Gastroesophageal sphincter (tissue), 4 donors: ENCODE data around the gene OPRL1. TPM values are rescaled to one million over a fixed set of nuclear protein-coding genes. Genes with fewer than 3 reads are reported as not detected.

ENCODE experiments used
- ATAC-seq: fragments of 150-250 bp; one replicate; pipeline ENCODE4 v1.9.1; 2016; ENCODE audit warnings: mild to moderate bottlenecking, moderate library complexity
- H3K27ac ChIP-seq, 4 donors: fragments of 200-600 bp; sonication (generic) in 3 of 4; 1 replicate in 3 of 4; 2 replicates in 1 of 4; pipeline ENCODE4 v1.5.1; 2016 to 2019
- H3K27me3 ChIP-seq: fragments of 200-600 bp; sonication (generic); one replicate; pipeline ENCODE4 v1.5.1; 2019
- H3K36me3 ChIP-seq, 2 donors: fragments of 200-600 bp; sonication (generic); one replicate each; pipeline ENCODE4 v1.5.1; 2019; ENCODE audit warnings: control low read depth in 1 of 2
- H3K4me1 ChIP-seq, 3 donors: fragments of 200-600 bp; sonication (generic); 1 replicate in 2 of 3; 2 replicates in 1 of 3; pipeline ENCODE4 v1.5.1; 2016 to 2019; ENCODE audit warnings: control low read depth in 2 of 3
- H3K4me3 ChIP-seq, 2 donors: fragments of 200-600 bp; sonication (generic); one replicate each; pipeline ENCODE4 v1.5.1; 2019; ENCODE audit warnings: mild to moderate bottlenecking in 1 of 2, moderate library complexity in 1 of 2
- H3K9me3 ChIP-seq, 3 donors: fragments of 200-600 bp; sonication (generic); one replicate each; pipeline ENCODE4 v1.5.1; 2017 to 2019; ENCODE audit warnings: control low read depth in 2 of 3
- CTCF ChIP-seq, 4 experiments: fragments of 200-600 bp in 2 of 4; fragments of 450-650 bp in 2 of 4; sonication (generic) in 1 of 4; IDR thresholded peaks; one replicate each; pipeline ENCODE4 v1.5.1; 2017 to 2019; ENCODE audit warnings: antibody characterized with exemption in 4 of 4, mild to moderate bottlenecking in 2 of 4, moderate library complexity in 2 of 4
- EP300 ChIP-seq: sonication (generic); formaldehyde crosslinking; IDR thresholded peaks from one replicate; pipeline ENCODE4 v1.6.1; 2017; ENCODE audit warnings: antibody characterized with exemption, mild to moderate bottlenecking
- POLR2A ChIP-seq, 2 donors: fragments of 450-650 bp; IDR thresholded peaks; one replicate each; pipeline ENCODE4 v1.6.1; 2017; ENCODE audit warnings: antibody characterized with exemption in 2 of 2, mild to moderate bottlenecking in 2 of 2, moderate library complexity in 1 of 2
- POLR2AphosphoS5 ChIP-seq: sonication (generic); formaldehyde crosslinking; IDR thresholded peaks from one replicate; pipeline ENCODE4 v1.6.1; 2017; ENCODE audit warnings: antibody characterized with exemption
- WGBS, 2 donors: methylation state at CpG; one replicate each; pipeline ENCODE4 v1.1.5; 2018; ENCODE audit warnings: low coverage in 1 of 2; 5-methylcytosine and 5-hydroxymethylcytosine counted together
- total RNA-seq, 4 donors: library from RNA; depleted of rRNA; stranded (reverse); fragments of >200 nt; gene quantifications; one replicate each; pipeline ENCODE4 v1.1.0, GENCODE V29; 2016

The OPRL1 gene
- total RNA-seq, 4 donors from 2014 or later = 0.50 to 1.1 (median 0.66) TPM

GRCh38 chr20:64078934-64079272 is 979 bp upstream of the OPRL1 start:
- Histone ChIP-seq H3K4me1 (peaks cover 0 to 47% (median 23%) of the 10 kb centered on the region in 3 donors), H3K9me3 (no peaks in the 10 kb centered on the region), H3K27ac (peak overlapping the region in 3 of 4 donors; percentile 77 to 83 (median 82)), H3K36me3 (peaks cover 0 to 17% of the 10 kb centered on the region in 2 donors), H3K27me3 (peaks cover 13% of the 10 kb centered on the region), H3K4me3 (peak overlapping the region; percentile 34 to 78)
- TF ChIP-seq POLR2A (IDR thresholded peaks at IDR 0.05) = no peak
- TF ChIP-seq CTCF (IDR thresholded peaks at IDR 0.05) = no peak
- no peak for TF ChIP-seq POLR2AphosphoS5
- TF ChIP-seq EP300 = no peak
- no peak for ATAC-seq
- 12 to 20% methylated on average over 2 to 3 of the region's 4 CpGs for WGBS, 2 donors

- no CpG with 5 or more reads among the region's 73 CpGs for WGBS, 2 donors
- H3K9me3 ChIP-seq = no peaks in the 10 kb centered on the region
- peak; percentile 77 for ATAC-seq
- TF ChIP-seq POLR2AphosphoS5 (no peak), POLR2A (IDR thresholded peaks at IDR 0.05) (peak in 1 of 2 donors; percentile 40)
- peaks cover 18% of the 10 kb centered on the region for H3K27me3 ChIP-seq
- H3K27ac ChIP-seq = peak within 1 kb of the TSS in 3 of 4 donors; percentile 77 to 83 (median 82)
- peaks cover 0 to 11% of the 10 kb centered on the region in 2 donors for H3K36me3 ChIP-seq
- H3K4me3 ChIP-seq = peak within 1 kb of the TSS; percentile 34 to 78
- peaks cover 0 to 52% (median 25%) of the 10 kb centered on the region in 3 donors for H3K4me1 ChIP-seq
These were observed 439 bp upstream of the OPRL1 start, which contains the start of gene RGS19 for GRCh38 chr20:64079273-64080012. TSS of gene RGS19 (minus strand) at chr20:64079518. CDS start at chr20:64076886, 2,632 bp downstream.

GRCh38 chr20:64080813-64081623 is 1.1 kb downstream of the OPRL1 start:
- H3K9me3 ChIP-seq = no peaks in the 10 kb centered on the region
- H3K4me1 ChIP-seq = peaks cover 0 to 58% (median 25%) of the 10 kb centered on the region in 3 donors
- no peak for ATAC-seq
- no peaks in the 10 kb centered on the region for H3K36me3 ChIP-seq
- peaks cover 33% of the 10 kb centered on the region for H3K27me3 ChIP-seq
- TF ChIP-seq CTCF (IDR thresholded peaks at IDR 0.05) = no peak
- no peak for TF ChIP-seq POLR2AphosphoS5
- no peak for TF ChIP-seq EP300
- no peak for TF ChIP-seq POLR2A (IDR thresholded peaks at IDR 0.05)
- peak overlapping the region in 1 of 2 donors; percentile 78 for H3K4me3 ChIP-seq
- 37 to 80% methylated on average over 2 to 7 of the region's 17 CpGs for WGBS, 2 donors
- peak overlapping the region in 2 of 4 donors; percentile 82 for H3K27ac ChIP-seq

GRCh38 chr20:64081624-64081964 is 1.7 kb downstream of the OPRL1 start:
- H3K9me3 ChIP-seq = no peaks in the 10 kb centered on the region
- H3K4me3 ChIP-seq = no peak overlapping the region
- peaks cover 37% of the 10 kb centered on the region for H3K27me3 ChIP-seq
- no peaks in the 10 kb centered on the region for H3K36me3 ChIP-seq
- TF ChIP-seq EP300 (no peak), POLR2AphosphoS5 (no peak), POLR2A (IDR thresholded peaks at IDR 0.05) (no peak), CTCF (IDR thresholded peaks at IDR 0.05) (no peak)
- no peak overlapping the region for H3K27ac ChIP-seq
- no peak for ATAC-seq
- peaks cover 0 to 58% (median 25%) of the 10 kb centered on the region in 3 donors for H3K4me1 ChIP-seq
- WGBS, 2 donors = 80% methylated on average over 6 of the region's 6 CpGs; no CpG with 5 or more reads in 1 of the 2 donors

- Histone ChIP-seq H3K36me3 (no peaks in the 10 kb centered on the region), H3K27ac (no peak overlapping the region), H3K4me1 (peaks cover 0 to 58% (median 25%) of the 10 kb centered on the region in 3 donors), H3K4me3 (no peak overlapping the region), H3K9me3 (peaks cover 0 to 3% (median 0%) of the 10 kb centered on the region in 3 donors), H3K27me3 (peaks cover 37% of the 10 kb centered on the region)
- WGBS, 2 donors = no CpG with 5 or more reads among the region's 13 CpGs
- no peak for ATAC-seq
- TF ChIP-seq CTCF (IDR thresholded peaks at IDR 0.05) = no peak
- no peak for TF ChIP-seq POLR2AphosphoS5
- no peak for TF ChIP-seq POLR2A (IDR thresholded peaks at IDR 0.05)
- no peak for TF ChIP-seq EP300
These were observed 2.3 kb downstream of the OPRL1 start for GRCh38 chr20:64082126-64082731.
